Stimulated activated naive CD8-positive, alpha-beta T cell treated with anti-CD3 and anti-CD28 coated beads, Interleukin-15, Interleukin-2, amounts not matched to agents 100 U/mL and 50 U/mL, for 24 hours (primary cell): Measurements from ENCODE around the gene ROCK2.
"Not testable (repeated sequence)": the region's sequence is repeated elsewhere in the genome, so short reads cannot be mapped to it uniquely, and the experiment has no call there.

ENCODE experiments used
- ATAC-seq: fragments of 150-1000 bp; cut with Tn5 transposase; one replicate; pipeline ENCODE4 v1.10.0; 2021
- DNase-seq: peaks from one replicate; pipeline ENCODE4 v3.0.0; 2021

ROCK2 gene

GRCh38 chr2:11177871-11178690 is 166.4 kb downstream of the ROCK2 start:
- ATAC-seq, result no peak
- no peak for DNase-seq

DNA sequence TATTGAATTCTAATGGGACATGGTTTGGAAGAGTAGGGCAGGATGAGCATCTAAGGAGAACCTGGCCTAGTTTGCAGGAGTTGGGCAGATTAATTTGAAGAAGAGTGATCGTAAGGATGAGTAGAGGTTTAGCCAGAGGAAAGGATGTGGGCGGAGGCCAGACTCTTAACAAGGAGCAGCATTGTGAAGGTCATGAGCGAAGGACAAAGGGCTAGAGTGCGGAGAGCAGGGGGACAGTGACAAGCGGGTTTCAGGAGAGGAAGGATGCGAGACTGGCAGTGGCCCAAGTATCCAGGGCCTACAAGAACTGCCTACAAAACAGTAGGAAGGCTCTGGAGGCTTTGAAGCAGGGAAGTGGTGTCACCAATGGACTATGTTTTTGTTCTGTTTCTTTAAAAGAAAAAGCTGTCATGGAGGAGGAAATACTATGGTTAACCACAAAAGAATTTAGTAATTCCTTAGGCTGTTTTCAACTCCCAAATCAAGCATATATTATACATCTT is 169.1 kb downstream of the ROCK2 start:
- DNase-seq, result no peak

DNA sequence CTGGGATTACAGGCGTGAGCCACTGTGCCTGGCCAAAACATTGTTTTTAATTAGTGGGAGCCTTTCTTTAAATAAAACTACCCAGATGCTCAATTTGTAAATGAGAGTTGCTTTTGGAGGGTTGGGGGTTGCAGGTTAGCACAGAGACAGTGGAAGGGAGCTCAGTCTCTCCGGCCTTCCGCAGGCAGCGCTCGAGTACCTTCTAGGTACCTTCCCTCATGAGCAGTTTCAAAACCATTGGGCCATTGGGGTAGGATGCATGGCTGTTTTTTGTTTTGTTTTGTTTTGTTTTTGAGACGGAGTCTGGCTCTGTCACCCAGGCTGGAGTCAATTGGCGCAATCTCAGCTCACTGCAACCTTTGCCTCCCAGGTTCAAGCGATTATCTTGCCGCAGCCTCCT is 170.2 kb downstream of the ROCK2 start:
- ATAC-seq, result no peak

More for the DNA sequence above, 169.1 kb downstream of the ROCK2 start:
- ATAC-seq, result no peak

DNA sequence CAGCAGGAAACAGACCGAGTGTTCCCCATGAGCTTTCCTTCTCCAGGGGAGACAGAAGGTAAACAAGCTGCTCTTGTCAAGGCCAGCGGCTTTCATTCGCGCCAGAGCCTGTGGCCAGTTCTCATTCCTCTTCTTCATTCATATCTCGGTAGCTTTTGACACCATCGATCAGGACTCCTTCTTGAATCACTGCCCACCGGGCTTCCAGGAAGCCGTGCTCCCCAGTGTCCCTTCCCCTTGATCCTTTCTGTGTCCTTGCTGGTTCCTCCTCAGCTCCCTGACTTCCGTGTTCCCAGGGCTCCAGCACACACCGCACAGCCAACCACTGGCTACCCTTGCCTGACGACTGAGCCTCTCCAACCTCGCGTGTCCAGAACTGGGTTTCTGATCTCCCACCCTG is 175.1 kb downstream of the ROCK2 start:
- DNase-seq (no peak), ATAC-seq (no peak)

More for the DNA sequence above, 170.2 kb downstream of the ROCK2 start:
- DNase-seq, result no peak

GRCh38 chr2:11168488-11168887 is 175.9 kb downstream of the ROCK2 start:
- no peak for DNase-seq

GRCh38 chr2:11166476-11166875 is 178.0 kb downstream of the ROCK2 start:
- no peak for ATAC-seq
- DNase-seq, result no peak

More at GRCh38 chr2:11168488-11168887, 175.9 kb downstream of the ROCK2 start:
- no peak for ATAC-seq

- not testable (repeated sequence) for DNase-seq, ATAC-seq
Observed at GRCh38 chr2:11165046-11165445, 179.4 kb downstream of the ROCK2 start.

DNA sequence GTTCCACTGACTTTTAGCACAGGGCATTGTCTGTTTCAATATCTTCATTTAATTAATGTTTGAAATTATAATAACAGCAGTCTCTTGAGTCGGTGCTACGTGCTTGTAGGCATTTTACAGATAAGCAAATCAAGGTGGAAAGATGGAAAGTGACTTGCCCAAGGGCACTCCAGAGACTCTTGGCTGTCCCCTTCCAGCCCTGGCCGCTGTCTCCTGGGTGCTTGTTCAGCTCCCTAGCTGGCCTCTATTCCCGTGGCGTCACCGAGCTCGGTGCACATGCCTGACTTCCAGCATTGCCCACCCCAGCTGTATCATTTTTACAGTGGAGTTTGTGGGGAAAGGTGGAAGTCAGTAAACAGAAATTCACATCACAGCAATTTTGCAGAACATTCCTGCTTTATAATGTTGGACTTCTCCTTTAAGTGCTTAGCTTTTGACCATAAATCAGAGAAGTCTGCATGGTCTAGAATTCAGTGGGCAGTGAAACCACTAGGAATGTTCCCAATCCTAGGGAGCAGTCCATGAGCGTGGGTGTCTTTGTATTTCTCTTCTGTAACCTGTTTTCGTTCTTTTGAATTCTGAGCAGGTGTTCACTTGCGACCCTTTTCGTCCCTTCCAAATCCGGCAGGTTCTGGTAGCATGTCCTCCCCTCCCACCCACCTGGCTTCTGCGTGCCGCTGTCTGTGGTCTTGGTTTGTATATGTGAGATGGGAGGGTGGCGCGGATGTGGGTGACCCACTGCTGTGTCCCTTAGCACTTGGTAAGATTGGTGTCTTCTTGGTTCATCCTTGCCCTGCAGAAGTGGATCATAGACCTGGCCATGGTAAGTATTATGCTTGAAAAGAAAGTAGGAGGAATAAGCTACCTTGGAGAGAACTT is 180.8 kb downstream of the ROCK2 start:
- ATAC-seq (no peak), DNase-seq (no peak)

DNA sequence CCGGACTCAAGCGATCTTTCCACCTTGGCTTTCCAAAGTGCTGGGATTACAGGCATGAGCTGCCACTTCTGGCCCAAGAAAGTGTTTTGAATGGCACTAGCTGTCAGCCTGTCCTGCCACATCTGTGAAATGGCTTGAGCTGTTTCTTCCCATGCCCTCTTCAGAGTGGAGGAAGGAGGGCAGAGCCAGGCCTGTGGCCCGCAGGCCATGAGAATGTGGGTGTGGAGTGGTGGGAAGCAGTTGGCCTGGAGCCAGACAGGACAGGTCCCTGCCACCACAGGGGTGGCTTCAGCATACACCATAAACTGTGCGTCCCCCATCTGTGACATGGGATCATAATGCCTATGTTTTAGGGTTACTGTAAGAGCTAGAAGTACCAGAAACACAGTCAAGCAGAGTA is 182.7 kb downstream of the ROCK2 start:
- ATAC-seq (no peak), DNase-seq (no peak)

DNA sequence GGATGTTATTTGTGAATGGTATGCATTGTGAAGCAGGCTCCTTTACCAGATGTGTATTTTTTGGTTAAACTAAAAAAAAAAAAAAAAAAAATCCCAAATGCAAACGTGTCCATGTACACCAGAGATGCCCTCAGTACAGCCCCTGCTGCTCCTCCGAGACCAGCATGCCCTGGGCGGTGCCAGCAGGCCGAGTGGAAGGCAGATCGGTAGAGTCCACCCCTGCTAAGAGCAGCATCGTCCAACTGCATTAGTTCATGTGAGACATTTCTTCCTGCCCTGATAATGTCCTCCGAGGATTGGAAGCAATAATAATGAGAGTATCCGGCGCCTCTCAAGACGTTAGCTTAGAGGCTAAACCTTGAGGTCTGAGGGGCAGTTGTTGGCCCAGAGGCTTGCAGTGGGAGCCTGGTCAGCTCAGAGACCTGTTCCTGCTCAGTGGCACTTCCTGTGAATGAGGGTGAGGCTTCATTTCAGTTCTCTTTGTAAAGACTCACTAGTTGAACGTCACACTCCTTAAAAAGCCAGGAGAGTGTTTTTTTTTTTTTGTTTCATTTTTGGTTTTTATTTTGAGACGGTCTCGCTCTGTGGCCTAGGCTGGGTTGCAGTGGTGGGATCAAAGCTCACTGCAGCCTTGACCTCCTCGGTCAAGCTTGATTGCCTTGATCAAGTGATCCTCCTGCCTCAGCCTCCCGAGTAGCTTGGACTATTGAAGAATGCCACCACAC is 183.5 kb downstream of the ROCK2 start:
- DNase-seq (no peak), ATAC-seq (peak; percentile 37)

DNA sequence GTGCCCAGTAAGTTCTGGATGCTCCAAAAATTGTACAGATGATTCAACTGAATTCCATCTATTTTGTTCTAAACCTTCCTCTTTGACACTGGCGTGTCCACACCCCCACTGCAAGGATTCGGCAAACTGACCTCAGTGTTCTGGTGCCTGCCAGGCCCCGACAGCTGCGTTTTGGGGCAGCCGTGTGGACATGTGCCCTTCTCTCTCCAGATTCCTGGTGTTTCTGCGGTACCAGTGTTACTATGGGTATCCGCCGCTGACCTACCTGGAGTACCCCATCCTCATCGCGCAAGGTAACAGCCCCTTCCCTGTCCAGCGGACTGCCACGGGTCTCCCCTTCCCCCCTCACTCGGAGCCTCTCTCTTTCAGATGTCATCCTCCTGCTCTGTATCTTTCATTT is 184.2 kb downstream of the ROCK2 start:
- ATAC-seq (no peak), DNase-seq (no peak)

DNA sequence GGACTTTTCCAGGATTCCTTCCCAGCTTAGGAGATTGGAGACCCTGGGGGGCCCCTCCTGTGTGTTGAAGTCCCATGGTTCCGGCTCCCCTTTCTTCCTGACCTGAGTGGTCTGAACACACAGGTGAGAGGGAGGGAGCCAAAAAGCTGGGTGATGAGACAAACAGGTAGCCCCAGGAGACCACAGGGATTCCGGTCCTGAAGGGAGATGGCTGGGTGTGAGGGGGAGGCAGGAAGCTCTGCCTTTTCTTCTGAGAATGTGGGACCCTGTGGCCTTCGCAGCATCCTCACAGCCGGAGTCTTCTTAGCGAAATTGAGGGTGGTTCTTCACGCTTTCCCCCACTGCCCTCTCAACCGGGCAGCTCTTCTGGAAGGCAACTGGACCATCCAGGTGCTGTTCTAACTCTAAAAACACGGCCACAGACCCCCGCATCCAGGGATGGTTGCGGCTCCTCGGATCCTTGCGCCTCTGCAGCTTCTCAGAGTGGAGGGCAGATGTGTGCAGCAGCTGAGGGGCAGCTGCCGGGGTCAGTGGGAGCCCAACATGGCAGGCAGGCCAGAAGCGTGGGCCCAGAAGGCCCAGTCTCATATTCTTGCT is 184.8 kb downstream of the ROCK2 start:
- no peak for ATAC-seq

GRCh38 chr2:11158916-11159573 is 185.4 kb downstream of the ROCK2 start:
- ATAC-seq (no peak), DNase-seq (no peak)

More for the DNA sequence above, 184.8 kb downstream of the ROCK2 start:
- DNase-seq, result no peak

- no peak for ATAC-seq
- DNase-seq, result no peak
Observed at GRCh38 chr2:11157731-11158130, 186.7 kb downstream of the ROCK2 start.

DNA sequence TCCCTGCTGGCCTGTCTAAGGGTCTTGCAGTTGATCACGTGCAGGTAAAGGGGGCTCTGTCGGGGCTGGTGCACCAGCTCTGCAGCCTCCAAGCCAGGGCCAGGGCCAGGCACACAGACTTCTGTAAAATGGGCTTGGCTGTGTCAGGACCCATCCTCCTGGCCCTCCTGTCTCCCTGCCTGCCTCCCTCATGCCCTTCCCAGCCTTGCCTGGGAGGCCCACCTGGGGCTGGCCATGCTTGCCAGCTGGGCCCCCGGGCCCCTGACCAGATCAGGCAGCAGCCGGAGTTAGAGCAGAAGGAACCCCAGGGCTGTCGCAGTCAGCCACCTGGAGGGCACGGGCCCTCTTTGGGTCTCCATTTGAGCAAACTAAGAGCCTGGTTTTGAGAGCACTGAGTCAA is 187.1 kb downstream of the ROCK2 start:
- DNase-seq, result no peak
- no peak for ATAC-seq

- ATAC-seq (no peak), DNase-seq (no peak)
Observed at GRCh38 chr2:11156396-11157075, 187.9 kb downstream of the ROCK2 start.

GRCh38 chr2:11155381-11156035 is 188.9 kb downstream of the ROCK2 start, which contains the start of gene SLC66A3:
Gene SLC66A3 (plus strand): TSS chr2:11155467. CDS start chr2:11155547, 80 bp downstream.
- ATAC-seq, result peak; percentile 81
- no peak for DNase-seq

GRCh38 chr2:11154923-11155380 is 189.5 kb downstream of the ROCK2 start:
- ATAC-seq, result peak; percentile 94
- DNase-seq, result peak; percentile 99

GRCh38 chr2:11154016-11154922 is 190.2 kb downstream of the ROCK2 start:
- ATAC-seq (peak; percentile 14), DNase-seq (no peak)
